HL-60/S4 treated with phorbol 12-myristate 13-acetate at 8.2 ng/mL for 4 days and 3 days (cell line): ENCODE data around the gene FAM217B.

Experiments
- in situ Hi-C: fragments of 300-500 bp; cut with MboI; formaldehyde crosslinking; loops from 2 replicates; pipeline ENCODE4 v1.15.0; 2022; ENCODE audit warnings: low sequenced_read_pairs

FAM217B gene, protein sequence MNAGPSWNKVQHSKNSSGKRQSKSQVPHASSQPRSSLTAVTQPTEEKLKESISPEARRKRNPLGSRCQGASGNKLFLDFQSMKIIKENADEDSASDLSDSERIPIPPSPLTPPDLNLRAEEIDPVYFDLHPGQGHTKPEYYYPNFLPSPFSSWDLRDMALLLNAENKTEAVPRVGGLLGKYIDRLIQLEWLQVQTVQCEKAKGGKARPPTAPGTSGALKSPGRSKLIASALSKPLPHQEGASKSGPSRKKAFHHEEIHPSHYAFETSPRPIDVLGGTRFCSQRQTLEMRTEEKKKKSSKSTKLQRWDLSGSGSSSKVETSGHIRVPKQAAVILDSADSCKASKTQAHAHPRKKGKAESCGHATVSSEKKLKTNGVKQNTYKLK

DNA sequence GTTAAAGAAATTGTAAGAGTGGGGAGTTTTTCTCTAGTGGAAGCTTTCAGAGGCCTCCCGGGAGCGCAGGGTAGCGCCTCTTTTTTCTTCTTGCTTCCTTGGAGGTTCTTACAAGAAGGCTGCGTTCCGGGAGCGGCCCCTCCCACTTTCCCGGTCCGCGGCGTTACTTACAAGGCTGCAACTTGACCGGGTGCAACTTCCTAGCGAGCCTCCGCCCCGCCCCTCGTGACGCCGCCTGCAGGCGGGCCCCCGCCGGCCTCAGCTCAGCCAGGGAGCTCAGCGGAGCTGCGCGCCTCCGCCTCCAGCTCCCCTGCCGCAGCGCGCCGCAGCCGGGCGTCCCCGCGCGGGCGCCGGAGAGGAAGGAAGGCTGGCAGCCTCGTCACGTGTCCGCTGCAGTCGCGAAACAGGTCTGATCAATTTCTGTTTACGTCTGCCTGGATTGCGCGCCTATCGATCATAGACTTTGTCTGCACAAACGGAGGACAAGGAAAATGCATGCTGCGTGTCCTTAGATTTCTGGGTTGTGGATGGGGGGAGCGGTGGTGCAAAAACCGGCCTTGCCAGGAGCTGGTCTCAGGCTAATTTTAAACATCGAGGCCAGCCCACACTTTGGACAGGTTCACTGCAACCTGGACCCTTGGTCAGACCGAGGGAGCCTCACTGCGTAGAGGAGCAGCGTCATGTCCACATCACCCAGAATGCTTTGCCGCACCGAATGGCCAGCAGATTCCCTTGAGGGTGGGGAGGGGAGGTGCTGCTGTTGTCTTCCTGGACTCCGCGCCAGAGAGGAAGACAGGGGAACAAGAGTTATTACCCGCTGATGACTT, at the start of gene FAM217B, which contains the start of gene PPP1R3D:
Gene FAM217B, plus strand, starts transcription at position 261 of the 827 bp plus-strand sequence. CDS start 3,555 bp downstream, outside the sequence.
Gene PPP1R3D, minus strand, starts transcription at position 177 of the 827 bp plus-strand sequence. CDS start 374 bp downstream, outside the sequence.
- in situ Hi-C loops = no loop called here

DNA sequence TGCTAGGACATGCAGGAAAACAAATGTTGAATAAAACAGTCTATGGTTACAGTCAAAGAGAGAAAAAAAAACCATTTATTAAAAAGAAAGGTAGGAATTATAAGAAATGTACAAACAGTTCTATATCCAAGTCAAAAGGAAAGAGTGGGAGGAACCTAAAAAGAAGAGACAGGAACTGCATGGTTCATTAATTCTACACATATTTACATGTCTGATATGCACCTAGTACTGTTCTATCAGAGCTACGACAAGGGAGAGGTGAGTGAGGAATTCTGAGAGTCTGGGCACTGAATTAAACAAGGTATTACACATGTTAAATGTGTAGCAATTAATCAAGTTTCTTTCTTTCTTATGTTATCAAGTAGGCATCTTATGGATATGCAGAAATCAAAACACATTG, 48.6 kb upstream of the FAM217B start:
- in situ Hi-C loops = no loop called here

DNA sequence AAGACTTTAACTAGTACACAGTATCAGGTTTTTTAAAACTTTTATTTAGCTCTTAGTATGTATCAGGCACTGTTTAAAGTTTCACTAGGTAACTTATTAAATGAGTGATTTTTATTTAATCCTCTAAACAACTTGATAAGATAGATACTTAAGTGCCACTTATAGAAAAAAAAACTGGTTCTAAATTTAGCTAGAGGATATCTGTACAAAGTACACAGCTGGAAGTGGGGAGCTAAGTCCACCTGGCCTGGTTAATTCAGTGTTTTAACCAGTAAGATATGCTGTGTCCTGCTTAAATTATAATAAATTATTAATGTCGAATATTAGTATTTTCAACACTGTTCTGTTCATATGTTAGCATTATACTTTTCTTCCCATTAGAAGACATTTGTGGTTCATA, 44.3 kb upstream of the FAM217B start:
- in situ Hi-C loops = no loop called here

- in situ Hi-C loops = no loop called here
These were observed 37.7 kb upstream of the FAM217B start for GRCh38 chr20:59902470-59902869.

DNA sequence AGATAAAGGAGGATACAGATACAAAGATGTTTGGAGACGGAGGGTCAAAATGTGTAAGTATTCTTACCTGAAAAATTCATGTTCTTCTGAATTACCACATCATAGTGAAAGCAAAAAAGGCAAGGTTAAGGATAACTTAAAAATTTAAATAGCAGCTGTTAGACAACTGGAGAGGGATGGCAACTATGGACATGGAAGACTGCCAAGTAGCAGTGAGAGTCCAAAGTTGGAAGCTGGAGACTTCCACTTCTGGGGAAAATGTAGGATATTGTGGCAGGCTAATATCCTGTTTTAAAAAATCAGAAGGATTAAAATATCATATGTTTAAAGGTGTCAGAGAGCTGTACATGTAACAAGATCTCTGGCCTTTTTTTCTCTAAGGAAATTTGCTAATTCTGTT, 36.6 kb upstream of the FAM217B start:
- in situ Hi-C loops = no loop called here

DNA sequence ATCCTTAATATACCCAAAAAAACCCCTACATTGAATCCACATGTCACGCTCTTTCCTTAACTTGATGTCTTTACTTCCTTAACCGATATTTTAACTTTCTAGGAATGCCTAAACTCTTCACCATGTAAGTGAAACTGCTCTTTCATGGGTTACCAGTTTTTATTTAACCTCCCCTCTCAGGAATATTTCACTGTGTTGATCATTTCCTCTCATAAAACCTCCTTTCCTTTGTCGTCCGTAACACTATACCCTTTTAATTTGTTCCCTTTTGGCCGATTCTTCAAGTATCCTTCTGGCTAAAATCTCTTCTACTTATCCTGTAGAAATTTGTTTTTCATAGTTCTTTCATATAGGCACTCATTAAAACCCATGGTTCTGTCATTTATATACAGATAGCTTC, 31.3 kb upstream of the FAM217B start:
- in situ Hi-C loops = no loop called here

DNA sequence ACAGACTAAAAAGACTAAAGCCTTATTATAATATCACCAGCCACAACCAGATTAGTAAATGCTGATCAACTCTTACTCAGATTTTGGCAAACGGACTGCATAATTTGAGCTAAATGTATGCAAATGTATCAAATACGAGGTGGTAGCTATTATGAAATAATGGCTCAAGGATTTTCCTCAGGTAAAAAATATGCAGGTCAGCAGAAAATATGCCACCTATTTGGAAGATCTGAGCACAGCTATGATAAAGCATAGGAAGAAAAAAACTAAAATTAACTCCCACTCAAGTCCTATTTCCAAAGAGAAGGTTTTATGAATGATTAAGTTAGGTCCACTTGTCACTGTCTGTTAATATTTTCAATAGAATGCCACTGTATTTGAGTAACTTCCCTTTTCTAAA, 29.1 kb upstream of the FAM217B start:
- in situ Hi-C loops = no loop called here

- in situ Hi-C loops = no loop called here
These were observed 27.6 kb upstream of the FAM217B start for GRCh38 chr20:59912609-59913008.

DNA sequence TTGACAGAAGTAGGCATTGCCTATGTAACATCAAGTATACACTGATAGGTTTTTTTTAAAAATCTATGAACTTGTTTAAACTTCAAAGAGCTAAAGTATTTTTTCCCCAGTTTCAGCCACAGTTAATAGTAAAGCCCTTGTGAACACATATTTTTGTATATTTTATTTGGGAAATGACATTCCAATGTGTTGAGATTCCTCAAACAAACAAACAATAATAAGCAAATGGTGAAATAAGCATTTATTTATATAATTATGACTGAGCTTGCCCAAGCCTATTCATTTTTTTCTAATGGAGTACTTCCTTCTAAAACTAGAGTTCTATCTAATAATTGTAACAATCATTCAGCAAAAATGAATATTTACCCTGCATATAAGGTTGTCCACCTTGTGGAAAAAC, 19.2 kb upstream of the FAM217B start:
- in situ Hi-C loops = no loop called here

DNA sequence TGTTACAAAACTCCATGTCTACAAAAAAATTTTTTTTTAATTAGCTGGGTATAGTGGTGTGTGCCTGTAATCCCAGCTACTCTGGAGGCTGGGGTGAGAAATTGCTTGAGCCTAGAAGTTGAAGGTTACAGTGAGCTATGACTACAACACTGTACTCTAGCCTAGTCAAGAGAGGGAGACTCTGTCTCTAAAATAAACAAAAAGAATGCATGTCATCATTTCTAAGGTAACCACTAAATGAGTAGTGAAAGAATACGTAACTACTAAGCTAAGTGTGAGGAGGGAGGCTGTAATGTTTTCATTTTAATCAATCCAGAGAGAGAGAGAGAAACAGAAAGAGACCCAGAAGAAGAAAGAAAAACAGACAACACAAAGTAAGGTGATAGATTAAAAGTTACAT, 16.7 kb upstream of the FAM217B start:
- in situ Hi-C loops = no loop called here

DNA sequence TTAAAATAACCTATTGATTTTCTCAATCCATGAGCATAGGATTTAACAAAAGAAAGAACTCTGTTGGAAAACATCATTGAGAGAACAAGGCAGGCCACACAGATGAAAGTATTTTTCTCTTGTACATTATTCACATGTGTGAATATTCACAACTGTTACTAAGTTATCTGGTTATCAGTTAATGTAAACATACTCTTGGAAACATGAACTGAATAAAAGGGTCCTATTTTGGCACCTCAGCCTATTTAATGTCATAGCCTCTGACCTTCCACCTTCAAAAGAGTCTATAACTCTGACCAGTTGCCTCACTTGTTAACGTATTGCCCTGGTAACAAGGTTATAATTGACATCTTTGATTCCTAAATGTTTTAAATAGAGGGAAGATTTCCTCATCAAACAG, 14.8 kb upstream of the FAM217B start:
- in situ Hi-C loops = no loop called here

GRCh38 chr20:59925899-59926298, 14.3 kb upstream of the FAM217B start:
- in situ Hi-C loops = no loop called here

DNA sequence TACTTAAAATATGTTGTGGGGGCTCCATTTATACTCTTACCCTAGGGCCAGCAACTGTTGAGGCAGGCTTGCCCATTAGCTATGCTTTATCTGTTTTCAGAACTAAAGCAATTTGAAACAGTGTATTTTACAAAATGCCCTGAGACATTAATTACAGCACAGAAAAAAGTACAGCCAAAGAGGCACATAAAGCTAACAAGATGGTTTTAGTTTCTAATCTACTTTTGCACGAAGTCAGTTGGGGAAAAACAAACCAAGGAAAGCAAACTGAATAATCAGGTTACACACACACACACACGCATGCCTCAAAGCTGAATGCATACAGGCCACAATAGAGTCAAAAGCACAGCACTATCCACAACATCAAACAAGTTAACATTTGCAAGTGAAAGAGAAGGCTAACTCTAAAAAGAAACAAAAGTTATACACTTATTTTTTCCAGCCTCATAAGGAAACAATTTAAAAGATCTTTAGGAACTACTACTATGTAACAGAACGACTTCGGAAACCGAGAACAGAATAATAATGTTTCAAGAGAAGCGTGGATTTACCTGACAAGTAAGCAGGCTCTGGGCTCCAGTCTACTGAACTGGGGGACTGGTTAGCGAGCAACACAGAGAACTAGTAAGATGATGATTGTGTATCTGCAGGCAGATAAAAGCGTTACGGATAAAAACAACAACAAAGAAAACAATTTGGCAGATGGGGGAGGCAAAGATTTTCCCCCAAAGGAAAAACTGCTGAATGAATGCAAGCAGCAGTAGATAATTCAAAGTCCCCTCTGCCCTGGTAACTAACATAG, 8.5 kb upstream of the FAM217B start:
- in situ Hi-C loops = no loop called here

- in situ Hi-C loops = no loop called here
These were observed 7.4 kb upstream of the FAM217B start for GRCh38 chr20:59932616-59933295.

DNA sequence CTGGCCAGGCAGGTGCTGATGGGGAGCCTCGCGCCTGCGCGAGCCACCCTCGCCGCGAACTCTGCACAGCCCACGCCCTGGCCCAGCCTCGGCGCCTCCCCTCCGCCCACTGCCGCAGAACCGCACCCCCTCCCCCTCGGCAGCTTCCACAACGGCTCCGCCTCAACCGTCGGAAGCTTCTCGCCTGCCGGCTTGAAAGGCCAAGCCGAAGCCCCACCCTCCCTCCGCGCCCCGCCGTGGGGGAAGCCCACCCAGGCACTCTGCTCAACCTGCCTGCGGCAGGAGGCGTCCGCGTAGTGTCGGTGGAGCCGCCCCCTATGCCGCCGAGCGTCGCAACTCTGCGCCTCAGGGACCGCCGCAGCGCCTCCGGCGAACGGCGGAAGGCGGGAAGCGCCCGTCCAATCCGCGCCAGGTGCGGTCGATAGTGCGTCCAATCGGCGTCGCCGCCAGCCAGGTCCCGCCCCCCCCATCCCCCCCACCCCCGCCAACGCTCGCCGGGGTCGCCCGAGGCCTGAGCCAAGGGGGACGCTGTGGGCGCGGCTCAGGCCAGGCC, 6.8 kb upstream of the FAM217B start, which contains the start of gene SYCP2:
Gene SYCP2, minus strand, starts transcription at position 342 of the 553 bp plus-strand sequence. CDS start 11,224 bp downstream, outside the sequence.
- in situ Hi-C loops = no loop called here

GRCh38 chr20:59933849-59934585, 6.2 kb upstream of the FAM217B start:
- in situ Hi-C loops = no loop called here

- in situ Hi-C loops = no loop called here
These were observed 4.6 kb upstream of the FAM217B start for GRCh38 chr20:59935457-59936185.

DNA sequence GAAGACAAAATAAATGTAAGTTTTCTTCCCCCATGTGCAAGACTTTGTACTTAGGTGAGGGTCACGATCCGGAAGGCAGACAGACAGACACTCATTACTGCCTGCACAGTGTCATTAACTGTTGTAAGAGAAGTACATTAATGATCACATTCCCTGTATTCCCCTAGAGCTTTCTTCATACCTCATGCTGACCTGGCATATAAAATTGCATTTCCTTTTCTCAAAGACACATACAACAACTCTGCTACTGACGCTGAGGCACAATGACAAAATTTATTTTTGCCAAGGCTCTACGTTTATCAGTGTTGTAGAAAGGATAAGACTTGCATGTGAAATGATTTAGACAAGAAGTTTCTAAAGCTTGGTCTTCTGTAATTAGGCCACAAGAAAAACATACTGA, 3.8 kb upstream of the FAM217B start:
- in situ Hi-C loops = no loop called here

DNA sequence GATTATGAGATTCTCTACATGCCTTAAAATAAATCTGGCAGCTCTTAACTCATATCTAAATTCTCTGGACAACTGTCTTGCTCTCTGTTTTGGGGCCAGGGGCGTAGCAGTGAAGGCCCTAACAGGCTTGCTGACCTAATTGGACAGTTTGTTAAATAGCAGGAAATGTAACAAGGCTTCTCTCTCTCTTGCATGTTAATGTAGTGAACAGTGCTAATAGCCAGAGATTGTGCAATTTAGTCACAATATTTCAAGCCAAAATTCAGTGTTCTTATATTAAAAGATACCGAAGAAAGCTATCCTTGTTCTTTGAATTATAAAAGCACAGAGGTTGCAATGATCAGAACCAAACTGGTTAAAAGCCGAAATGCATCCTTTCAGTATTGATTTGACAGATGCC, 3.0 kb upstream of the FAM217B start:
- in situ Hi-C loops = no loop called here
